Esophagus muscularis mucosa (tissue), 4 donors: ENCODE measurements around the gene SNX1.

Source experiments
- EP300 ChIP-seq: sonication (generic); formaldehyde crosslinking; IDR thresholded peaks from one replicate; pipeline ENCODE4 v1.6.1; 2017; ENCODE audit warnings: antibody characterized with exemption
- POLR2A ChIP-seq: fragments of 450-650 bp; IDR thresholded peaks from one replicate; pipeline ENCODE4 v1.6.1; 2017; ENCODE audit warnings: antibody characterized with exemption, moderate library complexity, mild to moderate bottlenecking, low read depth
- POLR2AphosphoS5 ChIP-seq, 2 donors: sonication (generic); formaldehyde crosslinking; IDR thresholded peaks; one replicate each; pipeline ENCODE4 v1.6.1; 2017; ENCODE audit warnings: antibody characterized with exemption in 2 of 2
- TF ChIP-seq, protein P1 (sequence below), 3 experiments: fragments of 200-600 bp in 2 of 3; fragments of 450-650 bp in 1 of 3; sonication (generic) in 2 of 3; IDR thresholded peaks; one replicate each; pipeline ENCODE4 v1.5.1; 2017 to 2019; ENCODE audit warnings: antibody characterized with exemption in 3 of 3, mild to moderate bottlenecking in 2 of 3, moderate library complexity in 1 of 3

DNA sequence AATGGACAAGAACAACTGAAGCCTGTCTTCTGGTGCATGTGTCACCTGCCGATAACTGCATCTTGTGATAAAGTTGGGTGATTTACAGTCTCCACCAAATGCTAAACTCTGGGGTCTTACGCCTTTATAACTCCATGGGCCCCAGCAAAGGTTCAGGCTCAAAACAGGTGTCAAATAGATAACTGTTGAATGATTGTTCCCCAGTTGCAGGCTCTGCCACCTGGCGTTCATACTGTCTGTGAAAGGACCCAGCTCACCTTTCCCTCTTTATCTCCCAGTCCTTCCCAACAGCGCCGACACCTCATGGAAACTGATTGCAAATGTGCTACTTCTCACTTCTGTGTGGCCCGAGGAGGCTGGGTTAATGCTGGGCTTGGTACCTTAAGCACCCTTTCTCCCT, 47.5 kb downstream of the SNX1 start:
- TF ChIP-seq, protein P1, sequence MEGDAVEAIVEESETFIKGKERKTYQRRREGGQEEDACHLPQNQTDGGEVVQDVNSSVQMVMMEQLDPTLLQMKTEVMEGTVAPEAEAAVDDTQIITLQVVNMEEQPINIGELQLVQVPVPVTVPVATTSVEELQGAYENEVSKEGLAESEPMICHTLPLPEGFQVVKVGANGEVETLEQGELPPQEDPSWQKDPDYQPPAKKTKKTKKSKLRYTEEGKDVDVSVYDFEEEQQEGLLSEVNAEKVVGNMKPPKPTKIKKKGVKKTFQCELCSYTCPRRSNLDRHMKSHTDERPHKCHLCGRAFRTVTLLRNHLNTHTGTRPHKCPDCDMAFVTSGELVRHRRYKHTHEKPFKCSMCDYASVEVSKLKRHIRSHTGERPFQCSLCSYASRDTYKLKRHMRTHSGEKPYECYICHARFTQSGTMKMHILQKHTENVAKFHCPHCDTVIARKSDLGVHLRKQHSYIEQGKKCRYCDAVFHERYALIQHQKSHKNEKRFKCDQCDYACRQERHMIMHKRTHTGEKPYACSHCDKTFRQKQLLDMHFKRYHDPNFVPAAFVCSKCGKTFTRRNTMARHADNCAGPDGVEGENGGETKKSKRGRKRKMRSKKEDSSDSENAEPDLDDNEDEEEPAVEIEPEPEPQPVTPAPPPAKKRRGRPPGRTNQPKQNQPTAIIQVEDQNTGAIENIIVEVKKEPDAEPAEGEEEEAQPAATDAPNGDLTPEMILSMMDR (IDR thresholded peaks at IDR 0.05) = no peak
- TF ChIP-seq POLR2AphosphoS5 (IDR thresholded peaks at IDR 0.05) = no peak
- TF ChIP-seq EP300 = no peak
- no peak for TF ChIP-seq POLR2A
